DOHH2 (cell line): ENCODE measurements around the gene RCL1.

Source experiments
- H3F3A ChIP-seq: fragments of 200-600 bp; sonication (generic), shearing (Covaris generic); 2 replicates; pipeline ENCODE4 v1.6.0; 2016; ENCODE audit warnings: antibody characterized with exemption, mild to moderate bottlenecking; ENCODE audit not compliant: control insufficient read depth, insufficient read depth
- H3K27ac ChIP-seq: fragments of 200-600 bp; sonication (generic); 2 replicates; pipeline ENCODE4 v1.5.1; 2014; ENCODE audit warnings: low read depth, mild to moderate bottlenecking, low read length, moderate library complexity
- H3K27me3 ChIP-seq: fragments of 200-600 bp; sonication (generic); 2 replicates; pipeline ENCODE4 v1.6.1; 2014; ENCODE audit warnings: mild to moderate bottlenecking, low read length, mixed read lengths; ENCODE audit not compliant: control insufficient read depth
- H3K36me3 ChIP-seq: fragments of 200-600 bp; sonication (generic); 2 replicates; pipeline ENCODE4 v1.6.1; 2014; ENCODE audit warnings: mild to moderate bottlenecking, low read length, moderate library complexity, mixed read lengths; ENCODE audit not compliant: control insufficient read depth
- H3K4me1 ChIP-seq: fragments of 200-600 bp; sonication (generic); 2 replicates; pipeline ENCODE4 v1.6.1; 2014; ENCODE audit warnings: mild to moderate bottlenecking, low read length, mixed read lengths; ENCODE audit not compliant: control insufficient read depth
- H3K4me2 ChIP-seq: fragments of 200-600 bp; sonication (generic); 2 replicates; pipeline ENCODE4 v1.6.0; 2014; ENCODE audit warnings: mild to moderate bottlenecking, low read length, moderate library complexity
- H3K4me3 ChIP-seq: fragments of 200-600 bp; sonication (generic); 2 replicates; pipeline ENCODE4 v1.5.1; 2014; ENCODE audit warnings: mild to moderate bottlenecking, low read length, mixed read lengths
- H3K79me2 ChIP-seq: fragments of 200-600 bp; sonication (generic); 2 replicates; pipeline ENCODE4 v1.6.1; 2014; ENCODE audit warnings: mild to moderate bottlenecking, low read length, mixed read lengths; ENCODE audit not compliant: control insufficient read depth
- H3K9me2 ChIP-seq: fragments of 200-600 bp; sonication (generic); replicated peaks from 2 replicates; pipeline ENCODE4 v1.6.1; 2014; ENCODE audit warnings: mild to moderate bottlenecking, low read length, mixed read lengths; ENCODE audit not compliant: control insufficient read depth
- H3K9me3 ChIP-seq: fragments of 200-600 bp; sonication (generic); 2 replicates; pipeline ENCODE4 v1.6.1; 2014; ENCODE audit warnings: antibody characterized with exemption, low read length, mixed read lengths; ENCODE audit not compliant: control insufficient read depth, insufficient read depth
- H4K20me1 ChIP-seq: fragments of 200-600 bp; sonication (generic); 2 replicates; pipeline ENCODE4 v1.6.0; 2014; ENCODE audit warnings: low read depth, mild to moderate bottlenecking, antibody characterized with exemption, low read length, moderate library complexity; ENCODE audit not compliant: control insufficient read depth, insufficient read depth
- EZH2phosphoT487 ChIP-seq: fragments of 200-600 bp; sonication (generic); IDR thresholded peaks from 2 replicates; pipeline ENCODE4 v1.6.1; 2017; ENCODE audit warnings: borderline replicate concordance, mild to moderate bottlenecking, antibody characterized with exemption, low read length, moderate library complexity, mixed read lengths
- TF ChIP-seq, protein P1 (sequence below): fragments of 200-600 bp; sonication (generic); IDR thresholded peaks from one replicate; pipeline ENCODE4 v1.5.1; 2014; ENCODE audit warnings: antibody characterized with exemption, mild to moderate bottlenecking, low read depth, low read length; ENCODE audit not compliant: poor library complexity, severe bottlenecking

Gene RCL1

DNA sequence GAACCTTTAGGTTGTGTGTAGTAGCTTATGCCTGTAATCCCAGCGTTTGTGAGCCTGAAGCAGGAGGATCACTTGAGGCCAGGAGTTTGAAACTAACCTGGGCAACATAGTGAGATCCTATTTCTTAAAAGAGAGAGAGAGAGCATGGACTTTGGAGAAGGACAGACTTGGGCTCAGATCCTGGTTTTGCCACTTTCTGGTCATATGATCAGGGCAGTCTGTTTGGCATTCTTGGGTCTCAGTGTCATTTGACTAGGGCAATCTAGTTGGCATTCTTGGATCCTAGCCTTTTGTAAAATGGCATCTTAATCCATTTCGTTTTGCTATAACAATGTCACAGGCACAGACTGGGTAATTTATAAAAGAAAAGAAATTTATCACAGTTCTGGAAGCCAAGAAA is 28.4 kb downstream of the RCL1 start:
- Histone ChIP-seq H3K27me3 (no peaks in the 10 kb centered on the region), H3K4me3 (no peak overlapping the region), H4K20me1 (peaks cover 2% of the 10 kb centered on the region; the same call in 1 of the 2 replicates), H3K79me2 (peaks cover 95% of the 10 kb centered on the region), H3K9me3 (no peaks in the 10 kb centered on the region), H3F3A (no peaks in the 10 kb centered on the region), H3K9me2 (no peaks in the 10 kb centered on the region), H3K4me1 (peaks cover 24% of the 10 kb centered on the region), H3K36me3 (peaks cover 2% of the 10 kb centered on the region), H3K27ac (no peak overlapping the region), H3K4me2 (no peak overlapping the region)
- TF ChIP-seq, protein P1, sequence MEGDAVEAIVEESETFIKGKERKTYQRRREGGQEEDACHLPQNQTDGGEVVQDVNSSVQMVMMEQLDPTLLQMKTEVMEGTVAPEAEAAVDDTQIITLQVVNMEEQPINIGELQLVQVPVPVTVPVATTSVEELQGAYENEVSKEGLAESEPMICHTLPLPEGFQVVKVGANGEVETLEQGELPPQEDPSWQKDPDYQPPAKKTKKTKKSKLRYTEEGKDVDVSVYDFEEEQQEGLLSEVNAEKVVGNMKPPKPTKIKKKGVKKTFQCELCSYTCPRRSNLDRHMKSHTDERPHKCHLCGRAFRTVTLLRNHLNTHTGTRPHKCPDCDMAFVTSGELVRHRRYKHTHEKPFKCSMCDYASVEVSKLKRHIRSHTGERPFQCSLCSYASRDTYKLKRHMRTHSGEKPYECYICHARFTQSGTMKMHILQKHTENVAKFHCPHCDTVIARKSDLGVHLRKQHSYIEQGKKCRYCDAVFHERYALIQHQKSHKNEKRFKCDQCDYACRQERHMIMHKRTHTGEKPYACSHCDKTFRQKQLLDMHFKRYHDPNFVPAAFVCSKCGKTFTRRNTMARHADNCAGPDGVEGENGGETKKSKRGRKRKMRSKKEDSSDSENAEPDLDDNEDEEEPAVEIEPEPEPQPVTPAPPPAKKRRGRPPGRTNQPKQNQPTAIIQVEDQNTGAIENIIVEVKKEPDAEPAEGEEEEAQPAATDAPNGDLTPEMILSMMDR: no peak
- TF ChIP-seq EZH2phosphoT487: no peak

DNA sequence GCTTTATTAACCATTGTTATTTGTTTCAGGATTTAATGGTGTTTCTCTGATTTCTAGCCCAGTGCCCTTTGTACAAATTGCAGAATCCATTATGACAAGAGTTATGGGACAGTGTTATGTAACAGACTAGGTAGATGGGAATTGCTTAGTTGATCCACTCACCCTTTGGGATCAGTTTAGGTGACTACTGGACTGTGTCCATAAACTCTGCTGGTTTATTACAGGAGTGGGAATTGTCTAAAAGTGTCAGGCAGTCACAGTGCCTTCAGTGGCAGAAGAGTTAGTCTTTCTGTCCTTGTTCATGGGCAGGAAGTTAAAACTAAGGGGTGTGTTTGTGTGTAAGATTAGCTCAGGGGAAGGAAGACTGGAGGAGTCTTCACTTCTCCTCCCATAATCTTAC is 29.3 kb downstream of the RCL1 start:
- no peak for TF ChIP-seq EZH2phosphoT487
- TF ChIP-seq, protein P1: no peak
- Histone ChIP-seq H3K4me1 (peaks cover 23% of the 10 kb centered on the region), H3K4me2 (peak overlapping the region; percentile 22), H4K20me1 (peaks cover 2% of the 10 kb centered on the region; the same call in 1 of the 2 replicates), H3F3A (no peaks in the 10 kb centered on the region), H3K27ac (no peak overlapping the region), H3K4me3 (no peak overlapping the region), H3K9me2 (no peaks in the 10 kb centered on the region), H3K36me3 (peaks cover 6% of the 10 kb centered on the region), H3K27me3 (no peaks in the 10 kb centered on the region), H3K9me3 (no peaks in the 10 kb centered on the region), H3K79me2 (peaks cover 95% of the 10 kb centered on the region)

DNA sequence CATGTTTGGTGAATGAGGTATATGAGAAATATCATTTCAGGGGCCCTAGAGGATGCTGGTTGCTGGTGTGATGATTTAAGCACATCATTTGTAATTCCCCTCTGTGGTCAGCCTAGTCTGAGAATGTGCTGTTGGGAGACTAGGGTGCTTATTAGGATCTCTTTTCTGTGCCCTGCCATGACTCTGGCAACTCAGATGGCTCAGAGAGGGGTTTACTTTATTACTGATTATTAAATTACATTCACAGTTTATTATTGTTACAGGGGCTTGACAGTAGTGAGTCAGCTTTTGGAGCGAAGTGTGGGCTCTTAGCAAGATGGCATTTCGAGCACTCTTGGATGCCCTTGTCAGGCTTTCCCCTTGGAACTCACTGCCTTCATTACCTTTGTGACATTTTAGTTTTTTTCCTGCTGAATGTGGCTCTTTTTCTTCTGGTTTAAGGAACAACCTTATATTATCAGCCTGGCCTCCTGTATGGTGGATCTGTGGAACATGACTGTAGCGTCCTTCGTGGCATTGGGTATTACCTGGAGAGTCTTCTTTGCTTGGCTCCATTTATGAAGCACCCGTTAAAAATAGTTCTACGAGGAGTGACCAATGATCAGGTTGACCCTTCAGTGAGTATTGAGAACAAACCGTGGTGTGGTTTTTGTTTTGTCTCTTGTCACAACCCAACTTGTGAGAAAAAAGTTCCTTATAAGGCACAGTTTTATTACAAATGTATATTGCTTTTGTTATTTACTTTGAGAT is 33.8 kb downstream of the RCL1 start:
- Histone ChIP-seq H3K27me3 (no peaks in the 10 kb centered on the region), H3K9me3 (no peaks in the 10 kb centered on the region), H3K27ac (no peak overlapping the region), H3K4me3 (no peak overlapping the region), H3K4me1 (peaks cover 15% of the 10 kb centered on the region), H3K79me2 (peaks cover 81% of the 10 kb centered on the region), H3K4me2 (no peak overlapping the region), H3K36me3 (peaks cover 24% of the 10 kb centered on the region), H4K20me1 (no peaks in the 10 kb centered on the region), H3F3A (no peaks in the 10 kb centered on the region), H3K9me2 (no peaks in the 10 kb centered on the region)
- no peak for TF ChIP-seq EZH2phosphoT487
- TF ChIP-seq, protein P1: no peak
